Naive thymus-derived CD4-positive, alpha-beta T cell (primary cell): Measurements from ENCODE around the gene SLC38A3. TPM values are rescaled to one million over a fixed set of nuclear protein-coding genes. Genes with fewer than 3 reads are reported as not detected.
A peak's percentile ranks its signal among the peaks of the same experiment; 100 is the strongest.

Source experiments
- ATAC-seq: fragments of 150-1000 bp; cut with Tn5 transposase; 2 replicates; pipeline ENCODE4 v1.10.0; 2021; ENCODE audit warnings: mild to moderate bottlenecking, moderate library complexity
- CTCF ChIA-PET: fragments of 350-600 bp; sonication (Branson Sonifier 250); formaldehyde crosslinking; loops from one replicate; lab custom pipeline; 2021; ENCODE audit warnings: antibody characterized with exemption; lab: Charles Lee
- POLR2A ChIA-PET: fragments of 350-600 bp; sonication (Branson Sonifier 250); formaldehyde crosslinking; loops from one replicate; lab custom pipeline; 2021; ENCODE audit warnings: antibody characterized with exemption, inconsistent platforms; lab: Charles Lee
- DNase-seq, 9 donors: peaks; one replicate each; pipeline versions ENCODE4 v3.0.0 to v3.0.0-alpha.2; 2020 to 2022; ENCODE audit warnings: mixed read lengths in 1 of 9
- H3K27ac ChIP-seq: one replicate; pipeline ENCODE4 v1.7.0; 2013; ENCODE audit warnings: mild to moderate bottlenecking, low read depth, low read length, moderate library complexity
- H3K27me3 ChIP-seq, 2 donors: one replicate each; pipeline ENCODE4 v1.7.0; 2013; ENCODE audit warnings: low read length in 2 of 2, mild to moderate bottlenecking in 2 of 2, moderate library complexity in 2 of 2; ENCODE audit not compliant: control insufficient read depth in 2 of 2, insufficient read depth in 2 of 2
- H3K36me3 ChIP-seq, 3 experiments: 1 replicate in 2 of 3; 2 replicates in 1 of 3; pipeline ENCODE4 v1.7.0; 2013; ENCODE audit warnings: low read length in 3 of 3, mild to moderate bottlenecking in 3 of 3, moderate library complexity in 1 of 3; ENCODE audit not compliant: insufficient read depth in 3 of 3, control insufficient read depth in 2 of 3
- H3K4me1 ChIP-seq, 2 donors: one replicate each; pipeline ENCODE4 v1.7.0; 2013; ENCODE audit warnings: low read length in 2 of 2, mild to moderate bottlenecking in 2 of 2, moderate library complexity in 1 of 2; ENCODE audit not compliant: control insufficient read depth in 2 of 2, insufficient read depth in 2 of 2
- H3K4me3 ChIP-seq: 2 replicates; pipeline ENCODE4 v1.7.0; 2013; ENCODE audit warnings: mild to moderate bottlenecking, low read length
- H3K9me3 ChIP-seq, 3 experiments: 1 replicate in 2 of 3; 2 replicates in 1 of 3; pipeline ENCODE4 v1.7.0; 2013; ENCODE audit warnings: low read length in 3 of 3; ENCODE audit not compliant: control insufficient read depth in 2 of 3
- H3K27ac Mint-ChIP-seq, 9 donors: one replicate each; pipeline ENCODE4 v1.8.0; 2020 to 2022; ENCODE audit warnings: mixed read lengths in 9 of 9, mild to moderate bottlenecking in 8 of 9, moderate library complexity in 5 of 9, inconsistent platforms in 2 of 9
- H3K27me3 Mint-ChIP-seq, 5 donors: one replicate each; pipeline ENCODE4 v1.8.0; 2021 to 2022; ENCODE audit warnings: mixed read lengths in 5 of 5, mild to moderate bottlenecking in 1 of 5
- H3K36me3 Mint-ChIP-seq, 5 donors: one replicate each; pipeline ENCODE4 v1.8.0; 2020 to 2022; ENCODE audit warnings: mixed read lengths in 5 of 5, mild to moderate bottlenecking in 3 of 5, inconsistent platforms in 1 of 5
- H3K4me1 Mint-ChIP-seq, 7 donors: one replicate each; pipeline ENCODE4 v1.8.0; 2020 to 2022; ENCODE audit warnings: mixed read lengths in 7 of 7, mild to moderate bottlenecking in 3 of 7, inconsistent platforms in 1 of 7
- H3K4me3 Mint-ChIP-seq, 10 donors: one replicate each; pipeline ENCODE4 v1.8.0; 2020 to 2022; ENCODE audit warnings: mild to moderate bottlenecking in 10 of 10, mixed read lengths in 10 of 10, moderate library complexity in 6 of 10, inconsistent platforms in 2 of 10
- H3K9me3 Mint-ChIP-seq, 11 donors: one replicate each; pipeline ENCODE4 v1.8.0; 2020 to 2022; ENCODE audit warnings: mixed read lengths in 11 of 11, mild to moderate bottlenecking in 4 of 11, inconsistent platforms in 1 of 11, moderate library complexity in 1 of 11
- intact Hi-C, 2 donors: fragments of 100-400 bp; cut with micrococcal nuclease; formaldehyde crosslinking; loops; one replicate each; pipeline ENCODE4 v1.15.1; 2023
- polyA plus RNA-seq, 2 donors: library from polyadenylated mRNA; unstranded; fragments of 300-500 nt; fragmentation: Illumina TruSeq; gene quantifications; one replicate each; pipeline ENCODE4 v1.2.3, GENCODE V29; 2021
- total RNA-seq, 6 experiments: library from RNA in 5 of 6; stranded (reverse) in 5 of 6; gene quantifications; 1 replicate in 5 of 6; 2 replicates in 1 of 6; pipeline ENCODE4 v1.2.3 and lab custom pipeline; 2021 to 2026

The SLC38A3 gene
- total and polyA plus RNA-seq, 7 experiments from 2014 or later = 1.8 TPM; not detected in 6

- Mint-ChIP-seq H3K27ac (peak overlapping the region in 2 of 9 donors; percentile 21 to 29), H3K4me3 (no peak overlapping the region), H3K27me3 (peaks cover 0 to 30% (median 0%) of the 10 kb centered on the region in 5 donors), H3K4me1 (peaks cover 0 to 5% (median 0%) of the 10 kb centered on the region in 7 donors), H3K36me3 (no peaks in the 10 kb centered on the region), H3K9me3 (no peaks in the 10 kb centered on the region)
- intact Hi-C loops = no loop called here
- Histone ChIP-seq H3K9me3 (no peaks in the 10 kb centered on the region), H3K27me3 (no peaks in the 10 kb centered on the region), H3K27ac (no peak overlapping the region), H3K36me3 (no peaks in the 10 kb centered on the region), H3K4me3 (no peak overlapping the region), H3K4me1 (peaks cover 0 to 3% of the 10 kb centered on the region in 2 donors)
- no peak for ATAC-seq
- DNase-seq = no peak
- ChIA-PET CTCF (interaction anchor here (0.8 kb wide), 1 partner anchor 71 kb away, joined by 3 read pairs; no protein-coding TSS in a partner anchor), POLR2A (no interaction called here)
These were observed 60.5 kb downstream of the SLC38A3 start for GRCh38 chr3:50265571-50265970.

GRCh38 chr3:50266017-50266416 is 60.9 kb downstream of the SLC38A3 start:
- H3K4me1 ChIP-seq = no peaks in the 10 kb centered on the region
- no peaks in the 10 kb centered on the region for H3K36me3 Mint-ChIP-seq
- ChIA-PET CTCF (interaction anchor here (1.1 kb wide), 1 partner anchor 16 kb away, joined by 4 read pairs; no protein-coding TSS in a partner anchor), POLR2A (no interaction called here)
- H3K4me1 Mint-ChIP-seq = peaks cover 0 to 5% (median 0%) of the 10 kb centered on the region in 7 donors
- ATAC-seq (no peak), DNase-seq (no peak)
- H3K9me3 Mint-ChIP-seq = no peaks in the 10 kb centered on the region
- H3K27me3 Mint-ChIP-seq = peaks cover 0 to 30% (median 0%) of the 10 kb centered on the region in 5 donors
- intact Hi-C loops = no loop called here
- no peak overlapping the region for H3K4me3 ChIP-seq
- H3K9me3 ChIP-seq = no peaks in the 10 kb centered on the region
- H3K27ac ChIP-seq = no peak overlapping the region
- no peaks in the 10 kb centered on the region for H3K27me3 ChIP-seq
- no peaks in the 10 kb centered on the region for H3K36me3 ChIP-seq
- no peak overlapping the region for H3K4me3 Mint-ChIP-seq
- peak overlapping the region in 4 of 9 donors; percentile 13 to 29 (median 23) for H3K27ac Mint-ChIP-seq

- H3K4me3 Mint-ChIP-seq = no peak overlapping the region
- CTCF ChIA-PET = interaction anchor here (1.1 to 1.3 kb wide), 3 partner anchors 8 to 20 kb away, joined by 4 to 6 read pairs (median 4); no protein-coding TSS in a partner anchor
These were observed 61.8 kb downstream of the SLC38A3 start for GRCh38 chr3:50266836-50267235.

GRCh38 chr3:50267280-50267913 is 62.3 kb downstream of the SLC38A3 start:
- H3K9me3 Mint-ChIP-seq = no peaks in the 10 kb centered on the region
- H3K4me1 ChIP-seq = no peaks in the 10 kb centered on the region
- no peak overlapping the region for H3K27ac Mint-ChIP-seq
- CTCF ChIA-PET = interaction anchor here (1.1 to 1.3 kb wide), 3 partner anchors 8 to 21 kb away, joined by 4 to 6 read pairs (median 4); no protein-coding TSS in a partner anchor
- H3K27ac ChIP-seq = no peak overlapping the region
- no peaks in the 10 kb centered on the region for H3K36me3 ChIP-seq
- H3K27me3 Mint-ChIP-seq = peaks cover 0 to 32% (median 0%) of the 10 kb centered on the region in 5 donors
- intact Hi-C loops = no loop called here
- peaks cover 0 to 5% (median 3%) of the 10 kb centered on the region in 7 donors for H3K4me1 Mint-ChIP-seq
- H3K36me3 Mint-ChIP-seq = no peaks in the 10 kb centered on the region
- ATAC-seq = no peak
- no peak for DNase-seq
- H3K27me3 ChIP-seq = no peaks in the 10 kb centered on the region
- POLR2A ChIA-PET = no interaction called here
- no peak overlapping the region for H3K4me3 ChIP-seq
- H3K9me3 ChIP-seq = no peaks in the 10 kb centered on the region
- H3K4me3 Mint-ChIP-seq = no peak overlapping the region

More at GRCh38 chr3:50266836-50267235, 61.8 kb downstream of the SLC38A3 start:
- Histone ChIP-seq H3K9me3 (no peaks in the 10 kb centered on the region), H3K4me3 (no peak overlapping the region), H3K27ac (no peak overlapping the region), H3K36me3 (no peaks in the 10 kb centered on the region), H3K4me1 (no peaks in the 10 kb centered on the region), H3K27me3 (no peaks in the 10 kb centered on the region)
- no peaks in the 10 kb centered on the region for H3K9me3 Mint-ChIP-seq
- no peak overlapping the region for H3K27ac Mint-ChIP-seq
- intact Hi-C loops = no loop called here
- H3K4me1 Mint-ChIP-seq = peaks cover 0 to 5% (median 3%) of the 10 kb centered on the region in 7 donors
- no peaks in the 10 kb centered on the region for H3K36me3 Mint-ChIP-seq
- POLR2A ChIA-PET = no interaction called here
- H3K27me3 Mint-ChIP-seq = peaks cover 0 to 32% (median 0%) of the 10 kb centered on the region in 5 donors
- no peak for ATAC-seq
- DNase-seq = no peak

- Mint-ChIP-seq H3K9me3 (no peaks in the 10 kb centered on the region), H3K36me3 (no peaks in the 10 kb centered on the region), H3K4me3 (no peak overlapping the region), H3K27ac (peak overlapping the region in 1 of 9 donors; percentile 23), H3K27me3 (peaks cover 4 to 37% (median 5%) of the 10 kb centered on the region in 5 donors), H3K4me1 (peaks cover 5 to 11% (median 9%) of the 10 kb centered on the region in 7 donors)
- no peaks in the 10 kb centered on the region for H3K9me3 ChIP-seq
- ChIA-PET POLR2A (no interaction called here), CTCF (interaction anchor here (1.3 kb wide), 1 partner anchor 9 kb away, joined by 4 read pairs; no protein-coding TSS in a partner anchor)
- H3K4me1 ChIP-seq = peaks cover 4% of the 10 kb centered on the region in 2 donors
- DNase-seq = no peak
- no peak for ATAC-seq
- H3K4me3 ChIP-seq = no peak overlapping the region
- H3K27ac ChIP-seq = no peak overlapping the region
- H3K27me3 ChIP-seq = peaks cover 3% of the 10 kb centered on the region in 2 donors
- intact Hi-C loops = no loop called here
- H3K36me3 ChIP-seq = no peaks in the 10 kb centered on the region
These were observed 63.2 kb downstream of the SLC38A3 start for GRCh38 chr3:50268276-50268675.

- ChIA-PET CTCF (no interaction called here), POLR2A (interaction anchor here (0.9 kb wide), 1 partner anchor 18 kb away, joined by 3 read pairs; no protein-coding TSS in a partner anchor)
- H3K27me3 ChIP-seq = peaks cover 4% of the 10 kb centered on the region in 2 donors
- peak within 1 kb of the TSS in 1 of 9 donors; percentile 23 for H3K27ac Mint-ChIP-seq
- H3K4me3 ChIP-seq = no peak within 1 kb of the TSS
- H3K9me3 ChIP-seq = no peaks in the 10 kb centered on the region
- no peak within 1 kb of the TSS for H3K27ac ChIP-seq
- H3K36me3 Mint-ChIP-seq = no peaks in the 10 kb centered on the region
- peaks cover 4 to 38% (median 6%) of the 10 kb centered on the region in 5 donors for H3K27me3 Mint-ChIP-seq
- H3K4me1 Mint-ChIP-seq = peaks cover 5 to 13% (median 9%) of the 10 kb centered on the region in 7 donors
- no peaks in the 10 kb centered on the region for H3K36me3 ChIP-seq
- no peaks in the 10 kb centered on the region for H3K9me3 Mint-ChIP-seq
- no peak within 1 kb of the TSS for H3K4me3 Mint-ChIP-seq
- H3K4me1 ChIP-seq = peaks cover 5 to 7% of the 10 kb centered on the region in 2 donors
- intact Hi-C loops = no loop called here
- DNase-seq (no peak), ATAC-seq (no peak)
These were observed 63.8 kb downstream of the SLC38A3 start, which contains the start of gene SEMA3B for GRCh38 chr3:50268703-50269451. Gene SEMA3B, plus strand, starts transcription at chr3:50269147. Its CDS starts 94 bp downstream, at chr3:50269241.
